HG02970 (cell line): ENCODE measurements around the gene ENTR1.

Experiments used
- ATAC-seq: cut with Tn5 transposase; IDR thresholded peaks from one replicate; pipeline ENCODE4 v1.9.1; 2021; ENCODE audit warnings: mild to moderate bottlenecking, moderate library complexity, moderate number of reproducible peaks; ENCODE audit not compliant: unreplicated experiment, low FRiP score

Gene ENTR1

GRCh38 chr9:136400038-136400834, 10.2 kb downstream of the ENTR1 start, which contains the start of gene SNAPC4:
SNAPC4 (minus strand) TSS chr9:136400170; CDS start chr9:136398428, 1,742 bp downstream.
- ATAC-seq = peak; percentile 67

GRCh38 chr9:136399176-136400037, 11.0 kb downstream of the ENTR1 start:
- ATAC-seq = peak; percentile 31

GRCh38 chr9:136398286-136398685, 12.1 kb downstream of the ENTR1 start:
- no peak for ATAC-seq

GRCh38 chr9:136397643-136398042, 12.8 kb downstream of the ENTR1 start:
- ATAC-seq = no peak

GRCh38 chr9:136396219-136396515, 14.2 kb downstream of the ENTR1 start:
- ATAC-seq = no peak

- no peak for ATAC-seq
Measured at GRCh38 chr9:136395345-136396218, 14.8 kb downstream of the ENTR1 start.

- ATAC-seq = no peak
Measured at GRCh38 chr9:136395020-136395340, 15.4 kb downstream of the ENTR1 start.

GRCh38 chr9:136394312-136395019, 15.9 kb downstream of the ENTR1 start:
- ATAC-seq = no peak

- ATAC-seq = no peak
Measured at GRCh38 chr9:136393531-136393930, 16.9 kb downstream of the ENTR1 start.

- ATAC-seq = no peak
Measured at GRCh38 chr9:136392538-136393449, 17.6 kb downstream of the ENTR1 start.

- no peak for ATAC-seq
Measured at GRCh38 chr9:136391737-136392537, 18.5 kb downstream of the ENTR1 start.

- no peak for ATAC-seq
Measured at GRCh38 chr9:136389396-136389795, 21.0 kb downstream of the ENTR1 start.

GRCh38 chr9:136387217-136387616, 23.2 kb downstream of the ENTR1 start:
- no peak for ATAC-seq

GRCh38 chr9:136386018-136386417, 24.4 kb downstream of the ENTR1 start:
- ATAC-seq = no peak

- no peak for ATAC-seq
Measured at GRCh38 chr9:136385015-136385414, 25.4 kb downstream of the ENTR1 start.

GRCh38 chr9:136383436-136383835, 27.0 kb downstream of the ENTR1 start:
- no peak for ATAC-seq

GRCh38 chr9:136381966-136382513, 28.4 kb downstream of the ENTR1 start:
- no peak for ATAC-seq

- no peak for ATAC-seq
Measured at GRCh38 chr9:136381311-136381710, 29.1 kb downstream of the ENTR1 start.
